ENCODE data around the gene PACS1.

The PACS1 gene

GRCh38 chr11:66194391-66194790, 124.3 kb downstream of the PACS1 start:
- no peak for TF ChIP-seq CTCF (IDR thresholded peaks at IDR 0.05; ENCODE audit: low read depth, low read length)
- DNase-seq (ENCODE audit: extremely low read depth, low read depth): no peak

GRCh38 chr11:66195867-66196266, 125.8 kb downstream of the PACS1 start:
- DNase-seq (ENCODE audit: extremely low read depth, low read depth): no peak
- TF ChIP-seq CTCF (IDR thresholded peaks at IDR 0.05; ENCODE audit: low read depth, low read length): no peak

GRCh38 chr11:66203847-66204246, 133.8 kb downstream of the PACS1 start:
- DNase-seq (ENCODE audit: extremely low read depth, low read depth): no peak
- no peak for TF ChIP-seq CTCF (IDR thresholded peaks at IDR 0.05; ENCODE audit: low read depth, low read length)

- no peak for TF ChIP-seq CTCF (IDR thresholded peaks at IDR 0.05; ENCODE audit: low read depth, low read length)
- DNase-seq (ENCODE audit: extremely low read depth, low read depth): no peak
These were observed 134.3 kb downstream of the PACS1 start for GRCh38 chr11:66204412-66204811.

- TF ChIP-seq CTCF (IDR thresholded peaks at IDR 0.05; ENCODE audit: low read depth, low read length): no peak
- no peak for DNase-seq (ENCODE audit: extremely low read depth, low read depth)
These were observed 137.7 kb downstream of the PACS1 start for GRCh38 chr11:66207816-66208215.

- no peak for DNase-seq (ENCODE audit: extremely low read depth, low read depth)
- TF ChIP-seq CTCF (IDR thresholded peaks at IDR 0.05; ENCODE audit: low read depth, low read length): no peak
These were observed 141.0 kb downstream of the PACS1 start for GRCh38 chr11:66211100-66211499.

GRCh38 chr11:66216911-66217310, 146.8 kb downstream of the PACS1 start:
- no peak for TF ChIP-seq CTCF (IDR thresholded peaks at IDR 0.05; ENCODE audit: low read depth, low read length)
- no peak for DNase-seq (ENCODE audit: extremely low read depth, low read depth)
